IMR-90 (cell line): Measurements from ENCODE around the gene CDON. TPM values are rescaled to one million over a fixed set of nuclear protein-coding genes. Genes with fewer than 3 reads are reported as not detected.

Source experiments
- ATAC-seq: fragments of 200-7000 bp; cut with Tn5 transposase; 2 replicates; pipeline ENCODE4 v1.9.1; 2020; ENCODE audit warnings: low read depth, mild to moderate bottlenecking, moderate library complexity
- BruUV-seq: library from RNA; stranded (reverse); fragments of 400-500 nt; replicated peaks from 2 replicates; lab custom pipeline; 2021; lab: Mats Ljungman, UMichigan
- CTCF ChIA-PET: fragments of 300-600 bp; formaldehyde crosslinking; extraction: SDS; loops from one replicate; lab custom pipeline; 2021; ENCODE audit warnings: antibody characterized with exemption; lab: Yijun Ruan, JAX
- POLR2A ChIA-PET: fragments of 300-600 bp; sonication (Branson Sonifier 250); formaldehyde crosslinking; loops from one replicate; lab custom pipeline; 2022; ENCODE audit warnings: antibody characterized with exemption; ENCODE audit not compliant: unreplicated experiment; lab: Charles Lee
- DNase-seq: peaks from one replicate; pipeline ENCODE4 v3.0.0; 2013
- H2AFZ ChIP-seq: replicated peaks from 2 replicates; pipeline ENCODE3; 2013; ENCODE audit warnings: low read length, mild to moderate bottlenecking; ENCODE audit not compliant: poor library complexity
- H2AK5ac ChIP-seq: 2 replicates; pipeline ENCODE4 v1.6.1; 2013; ENCODE audit warnings: low read depth, low read length, inconsistent platforms
- H2AK9ac ChIP-seq: replicated peaks from 2 replicates; pipeline ENCODE3; 2013; ENCODE audit warnings: mild to moderate bottlenecking, low read depth, low read length, moderate library complexity; ENCODE audit not compliant: poor library complexity
- H2BK120ac ChIP-seq: 2 replicates; pipeline ENCODE4 v1.6.1; 2013; ENCODE audit warnings: low read depth, low read length, inconsistent platforms
- H2BK15ac ChIP-seq: 3 replicates; pipeline ENCODE4 v1.6.1; 2013; ENCODE audit warnings: low read depth, low read length, inconsistent platforms
- H2BK20ac ChIP-seq: 2 replicates; pipeline ENCODE4 v1.6.1; 2013; ENCODE audit warnings: low read depth, mild to moderate bottlenecking, inconsistent platforms, low read length, moderate library complexity
- H2BK5ac ChIP-seq: 2 replicates; pipeline ENCODE4 v1.6.1; 2013; ENCODE audit warnings: mild to moderate bottlenecking, low read depth, low read length, inconsistent platforms; ENCODE audit not compliant: poor library complexity, severe bottlenecking
- H3K14ac ChIP-seq: replicated peaks from 2 replicates; pipeline ENCODE4 v1.6.1; 2013; ENCODE audit warnings: low read depth, low read length, inconsistent platforms
- H3K18ac ChIP-seq: 2 replicates; pipeline ENCODE4 v1.6.1; 2013; ENCODE audit warnings: low read depth, low read length, control low read depth
- H3K23ac ChIP-seq: 2 replicates; pipeline ENCODE4 v1.6.1; 2013; ENCODE audit warnings: low read depth, low read length, inconsistent platforms
- H3K27ac ChIP-seq: 2 replicates; pipeline ENCODE4 v1.5.1; 2013; ENCODE audit warnings: mild to moderate bottlenecking, control low read depth, low read length; ENCODE audit not compliant: insufficient read depth
- H3K27me3 ChIP-seq: 2 replicates; pipeline ENCODE4 v1.6.1; 2013; ENCODE audit warnings: low read length; ENCODE audit not compliant: control insufficient read depth, insufficient read depth
- H3K36me3 ChIP-seq: 2 replicates; pipeline ENCODE4 v1.6.1; 2013; ENCODE audit warnings: low read length, mixed read lengths; ENCODE audit not compliant: control insufficient read depth, insufficient read depth
- H3K4ac ChIP-seq: 2 replicates; pipeline ENCODE4 v1.6.1; 2013; ENCODE audit warnings: low read depth, low read length, inconsistent platforms
- H3K4me1 ChIP-seq: 2 replicates; pipeline ENCODE4 v1.6.1; 2013; ENCODE audit warnings: low read length, mixed read lengths; ENCODE audit not compliant: control insufficient read depth, insufficient read depth
- H3K4me2 ChIP-seq: 2 replicates; pipeline ENCODE4 v1.6.1; 2013; ENCODE audit warnings: low read depth, mild to moderate bottlenecking, control low read depth, low read length, moderate library complexity
- H3K4me3 ChIP-seq: 2 replicates; pipeline ENCODE4 v1.5.1; 2013; ENCODE audit warnings: low read depth, mild to moderate bottlenecking, control low read depth, low read length, moderate library complexity; ENCODE audit not compliant: insufficient read depth
- H3K56ac ChIP-seq: 2 replicates; pipeline ENCODE4 v1.6.1; 2013; ENCODE audit warnings: low read length, inconsistent platforms; ENCODE audit not compliant: insufficient read depth; ENCODE audit errors: extremely low read depth
- H3K79me1 ChIP-seq, 2 experiments: 2 replicates each; pipeline ENCODE4 v1.6.1; 2013; ENCODE audit warnings: low read length in 2 of 2, inconsistent platforms in 1 of 2, low read depth in 1 of 2
- H3K9ac ChIP-seq: 2 replicates; pipeline ENCODE4 v1.6.1; 2013; ENCODE audit warnings: low read depth, low read length, control low read depth
- H3K9me1 ChIP-seq: 2 replicates; pipeline ENCODE4 v1.6.1; 2013; ENCODE audit warnings: low read length, inconsistent platforms; ENCODE audit not compliant: insufficient read depth
- H3K9me3 ChIP-seq: 2 replicates; pipeline ENCODE4 v1.6.1; 2013; ENCODE audit warnings: low read length; ENCODE audit not compliant: control insufficient read depth, insufficient read depth
- H4K20me1 ChIP-seq: 2 replicates; pipeline ENCODE4 v1.6.1; 2013; ENCODE audit warnings: low read length, inconsistent platforms; ENCODE audit not compliant: insufficient read depth
- H4K5ac ChIP-seq: 2 replicates; pipeline ENCODE4 v1.6.1; 2013; ENCODE audit warnings: mild to moderate bottlenecking, low read depth, low read length, control low read depth
- H4K8ac ChIP-seq, 2 experiments: 2 replicates each; pipeline ENCODE4 v1.6.1; 2013; ENCODE audit warnings: low read depth in 2 of 2, low read length in 2 of 2, control low read depth in 1 of 2, inconsistent platforms in 1 of 2
- H4K91ac ChIP-seq: 2 replicates; pipeline ENCODE4 v1.6.1; 2013; ENCODE audit warnings: low read depth, low read length, inconsistent platforms; ENCODE audit not compliant: insufficient read depth
- BHLHE40 ChIP-seq: fragments of 150-350 bp; IDR thresholded peaks from 2 replicates; pipeline ENCODE4 v1.6.1; 2016; ENCODE audit warnings: mild to moderate bottlenecking, low read depth, low read length
- POLR2A ChIP-seq: IDR thresholded peaks from 2 replicates; pipeline ENCODE4 v1.6.1; 2012; ENCODE audit warnings: mild to moderate bottlenecking, low read depth, low read length
- RAD21 ChIP-seq: IDR thresholded peaks from 2 replicates; pipeline ENCODE4 v1.6.1; 2012; ENCODE audit warnings: low read length, improper control_type of control experiment
- WGBS, 2 experiments: methylation state at CpG; one replicate each; pipeline versions ENCODE4 v1.1.5 to v1.1.7; 2013; ENCODE audit warnings: missing lambda C conversion rate in 2 of 2; ENCODE audit not compliant: insufficient read length in 1 of 2; ENCODE audit errors: extremely low coverage in 2 of 2; 5-methylcytosine and 5-hydroxymethylcytosine counted together
- dilution Hi-C: fragments of 300-500 bp; cut with HindIII; formaldehyde crosslinking; loops from one replicate; pipeline ENCODE4 v1.14.3; 2018; ENCODE audit warnings: low sequenced_read_pairs; ENCODE audit not compliant: unreplicated experiment
- in situ Hi-C: fragments of 300-500 bp; cut with MboI; formaldehyde crosslinking; loops from 3 replicates; pipeline ENCODE4 v1.14.3; 2019; ENCODE audit warnings: low sequenced_read_pairs, inconsistent platforms, mixed read lengths
- intact Hi-C: fragments of 100-400 bp; cut with micrococcal nuclease; formaldehyde crosslinking; loops from 2 replicates; pipeline ENCODE4 v1.10.0; 2022
- polyA plus RNA-seq, 3 experiments: library from polyadenylated mRNA; depleted of rRNA; stranded (reverse); fragments of >200 nt; gene quantifications; 2 replicates each; pipeline ENCODE4 v1.2.3, GENCODE V29; 2012; ENCODE audit warnings: low replicate concordance in 1 of 3
- total RNA-seq: library from RNA; depleted of rRNA; stranded (reverse); fragments of >200 nt; gene quantifications from 2 replicates; pipeline ENCODE4 v1.2.3, GENCODE V29; 2012
- TF ChIP-seq, protein P1 (sequence below): fragments of 150-350 bp; IDR thresholded peaks from 2 replicates; pipeline ENCODE4 v1.6.1; 2017; ENCODE audit warnings: mild to moderate bottlenecking, antibody characterized with exemption, low read length, low read depth

Gene CDON
- total and polyA plus RNA-seq, 2 of the 4 experiments (the other 2 are of a cell fraction) = 1.2 to 3.8 TPM

DNA sequence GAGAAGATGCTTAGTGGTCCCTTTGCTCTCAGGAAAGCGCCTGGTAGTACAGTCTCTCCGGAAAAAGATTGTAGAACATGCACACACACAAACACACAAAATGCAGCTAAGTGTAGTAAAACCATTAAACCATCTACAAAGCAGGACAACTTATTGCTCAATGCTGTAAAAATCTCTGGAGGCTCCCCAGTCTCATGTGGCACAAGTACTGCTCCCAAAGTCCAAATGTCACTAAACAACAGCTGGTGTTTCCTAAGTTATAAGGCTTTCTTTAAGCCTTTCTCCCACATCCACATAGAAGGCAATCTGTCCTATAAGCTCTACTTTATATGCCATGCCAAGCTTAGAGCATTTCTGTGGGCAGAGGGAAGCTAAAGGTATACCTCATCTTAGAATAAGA lies 32.9 kb downstream of the CDON start:
- Histone ChIP-seq H3K79me1 (no peaks in the 10 kb centered on the region), H4K8ac (no peak overlapping the region), H3K23ac (no peak overlapping the region), H2BK5ac (no peak overlapping the region), H2BK15ac (no peak overlapping the region), H3K9ac (no peak overlapping the region), H3K27ac (no peak overlapping the region), H4K20me1 (no peaks in the 10 kb centered on the region), H2AFZ (no peak overlapping the region), H3K9me3 (no peaks in the 10 kb centered on the region), H3K18ac (no peak overlapping the region), H3K14ac (no peak overlapping the region), H3K27me3 (peaks cover 13% of the 10 kb centered on the region), H2AK9ac (no peak overlapping the region), H3K4me1 (no peaks in the 10 kb centered on the region), H2BK120ac (no peak overlapping the region), H3K4ac (no peak overlapping the region), H3K56ac (no peak overlapping the region), H3K9me1 (no peaks in the 10 kb centered on the region), H3K4me2 (no peak overlapping the region), H4K5ac (no peak overlapping the region), H3K4me3 (no peak overlapping the region), H3K36me3 (no peaks in the 10 kb centered on the region), H2AK5ac (no peak overlapping the region), H2BK20ac (no peak overlapping the region), H4K91ac (no peak overlapping the region)
- in situ Hi-C loops (no loop called here), intact Hi-C loops (no loop called here), dilution Hi-C loops (no loop called here)
- CTCF ChIA-PET = interaction anchor here (0.6 kb wide), 1 partner anchor 60 kb away, joined by 5 read pairs; no protein-coding TSS in a partner anchor
- POLR2A ChIA-PET = no interaction called here
- BruUV-seq = no TSS peak
- no peak for ATAC-seq
- WGBS, 2 experiments = no CpG with 5 or more reads among the region's 2 CpGs
- DNase-seq = no peak
- TF ChIP-seq POLR2A (no peak), RAD21 (no peak), BHLHE40 (no peak)
- TF ChIP-seq, protein P1, sequence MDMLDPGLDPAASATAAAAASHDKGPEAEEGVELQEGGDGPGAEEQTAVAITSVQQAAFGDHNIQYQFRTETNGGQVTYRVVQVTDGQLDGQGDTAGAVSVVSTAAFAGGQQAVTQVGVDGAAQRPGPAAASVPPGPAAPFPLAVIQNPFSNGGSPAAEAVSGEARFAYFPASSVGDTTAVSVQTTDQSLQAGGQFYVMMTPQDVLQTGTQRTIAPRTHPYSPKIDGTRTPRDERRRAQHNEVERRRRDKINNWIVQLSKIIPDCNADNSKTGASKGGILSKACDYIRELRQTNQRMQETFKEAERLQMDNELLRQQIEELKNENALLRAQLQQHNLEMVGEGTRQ = no peak
